IMR-90 (cell line): ENCODE results near the gene KANK3. TPM values are rescaled to one million over a fixed set of nuclear protein-coding genes. Genes with fewer than 3 reads are reported as not detected.

Experiments used
- ATAC-seq: fragments of 200-7000 bp; cut with Tn5 transposase; 2 replicates; pipeline ENCODE4 v1.9.1; 2020; ENCODE audit warnings: low read depth, mild to moderate bottlenecking, moderate library complexity
- BruUV-seq: library from RNA; stranded (reverse); fragments of 400-500 nt; replicated peaks from 2 replicates; lab custom pipeline; 2021; lab: Mats Ljungman, UMichigan
- CTCF ChIA-PET: fragments of 300-600 bp; formaldehyde crosslinking; extraction: SDS; loops from one replicate; lab custom pipeline; 2021; ENCODE audit warnings: antibody characterized with exemption; lab: Yijun Ruan, JAX
- POLR2A ChIA-PET: fragments of 300-600 bp; sonication (Branson Sonifier 250); formaldehyde crosslinking; loops from one replicate; lab custom pipeline; 2022; ENCODE audit warnings: antibody characterized with exemption; ENCODE audit not compliant: unreplicated experiment; lab: Charles Lee
- DNase-seq: peaks from one replicate; pipeline ENCODE4 v3.0.0; 2013
- H2AFZ ChIP-seq: replicated peaks from 2 replicates; pipeline ENCODE3; 2013; ENCODE audit warnings: low read length, mild to moderate bottlenecking; ENCODE audit not compliant: poor library complexity
- H2AK5ac ChIP-seq: 2 replicates; pipeline ENCODE4 v1.6.1; 2013; ENCODE audit warnings: low read depth, low read length, inconsistent platforms
- H2AK9ac ChIP-seq: replicated peaks from 2 replicates; pipeline ENCODE3; 2013; ENCODE audit warnings: mild to moderate bottlenecking, low read depth, low read length, moderate library complexity; ENCODE audit not compliant: poor library complexity
- H2BK120ac ChIP-seq: 2 replicates; pipeline ENCODE4 v1.6.1; 2013; ENCODE audit warnings: low read depth, low read length, inconsistent platforms
- H2BK15ac ChIP-seq: 3 replicates; pipeline ENCODE4 v1.6.1; 2013; ENCODE audit warnings: low read depth, low read length, inconsistent platforms
- H2BK20ac ChIP-seq: 2 replicates; pipeline ENCODE4 v1.6.1; 2013; ENCODE audit warnings: low read depth, mild to moderate bottlenecking, inconsistent platforms, low read length, moderate library complexity
- H2BK5ac ChIP-seq: 2 replicates; pipeline ENCODE4 v1.6.1; 2013; ENCODE audit warnings: mild to moderate bottlenecking, low read depth, low read length, inconsistent platforms; ENCODE audit not compliant: poor library complexity, severe bottlenecking
- H3K14ac ChIP-seq: replicated peaks from 2 replicates; pipeline ENCODE4 v1.6.1; 2013; ENCODE audit warnings: low read depth, low read length, inconsistent platforms
- H3K18ac ChIP-seq: 2 replicates; pipeline ENCODE4 v1.6.1; 2013; ENCODE audit warnings: low read depth, low read length, control low read depth
- H3K23ac ChIP-seq: 2 replicates; pipeline ENCODE4 v1.6.1; 2013; ENCODE audit warnings: low read depth, low read length, inconsistent platforms
- H3K27ac ChIP-seq: 2 replicates; pipeline ENCODE4 v1.5.1; 2013; ENCODE audit warnings: mild to moderate bottlenecking, control low read depth, low read length; ENCODE audit not compliant: insufficient read depth
- H3K27me3 ChIP-seq: 2 replicates; pipeline ENCODE4 v1.6.1; 2013; ENCODE audit warnings: low read length; ENCODE audit not compliant: control insufficient read depth, insufficient read depth
- H3K36me3 ChIP-seq: 2 replicates; pipeline ENCODE4 v1.6.1; 2013; ENCODE audit warnings: low read length, mixed read lengths; ENCODE audit not compliant: control insufficient read depth, insufficient read depth
- H3K4ac ChIP-seq: 2 replicates; pipeline ENCODE4 v1.6.1; 2013; ENCODE audit warnings: low read depth, low read length, inconsistent platforms
- H3K4me1 ChIP-seq: 2 replicates; pipeline ENCODE4 v1.6.1; 2013; ENCODE audit warnings: low read length, mixed read lengths; ENCODE audit not compliant: control insufficient read depth, insufficient read depth
- H3K4me2 ChIP-seq: 2 replicates; pipeline ENCODE4 v1.6.1; 2013; ENCODE audit warnings: low read depth, mild to moderate bottlenecking, control low read depth, low read length, moderate library complexity
- H3K4me3 ChIP-seq: 2 replicates; pipeline ENCODE4 v1.5.1; 2013; ENCODE audit warnings: low read depth, mild to moderate bottlenecking, control low read depth, low read length, moderate library complexity; ENCODE audit not compliant: insufficient read depth
- H3K56ac ChIP-seq: 2 replicates; pipeline ENCODE4 v1.6.1; 2013; ENCODE audit warnings: low read length, inconsistent platforms; ENCODE audit not compliant: insufficient read depth; ENCODE audit errors: extremely low read depth
- H3K79me1 ChIP-seq, 2 experiments: 2 replicates each; pipeline ENCODE4 v1.6.1; 2013; ENCODE audit warnings: low read length in 2 of 2, inconsistent platforms in 1 of 2, low read depth in 1 of 2
- H3K9ac ChIP-seq: 2 replicates; pipeline ENCODE4 v1.6.1; 2013; ENCODE audit warnings: low read depth, low read length, control low read depth
- H3K9me1 ChIP-seq: 2 replicates; pipeline ENCODE4 v1.6.1; 2013; ENCODE audit warnings: low read length, inconsistent platforms; ENCODE audit not compliant: insufficient read depth
- H3K9me3 ChIP-seq: 2 replicates; pipeline ENCODE4 v1.6.1; 2013; ENCODE audit warnings: low read length; ENCODE audit not compliant: control insufficient read depth, insufficient read depth
- H4K20me1 ChIP-seq: 2 replicates; pipeline ENCODE4 v1.6.1; 2013; ENCODE audit warnings: low read length, inconsistent platforms; ENCODE audit not compliant: insufficient read depth
- H4K5ac ChIP-seq: 2 replicates; pipeline ENCODE4 v1.6.1; 2013; ENCODE audit warnings: mild to moderate bottlenecking, low read depth, low read length, control low read depth
- H4K8ac ChIP-seq, 2 experiments: 2 replicates each; pipeline ENCODE4 v1.6.1; 2013; ENCODE audit warnings: low read depth in 2 of 2, low read length in 2 of 2, control low read depth in 1 of 2, inconsistent platforms in 1 of 2
- H4K91ac ChIP-seq: 2 replicates; pipeline ENCODE4 v1.6.1; 2013; ENCODE audit warnings: low read depth, low read length, inconsistent platforms; ENCODE audit not compliant: insufficient read depth
- BHLHE40 ChIP-seq: fragments of 150-350 bp; IDR thresholded peaks from 2 replicates; pipeline ENCODE4 v1.6.1; 2016; ENCODE audit warnings: mild to moderate bottlenecking, low read depth, low read length
- CEBPB ChIP-seq: IDR thresholded peaks from 2 replicates; pipeline ENCODE4 v1.6.1; 2012; ENCODE audit warnings: low read depth, low read length, improper control_type of control experiment
- CHD1 ChIP-seq: IDR thresholded peaks from 2 replicates; pipeline ENCODE4 v1.6.1; 2012; ENCODE audit warnings: low read depth, low read length, improper control_type of control experiment
- CTCF ChIP-seq: conservative IDR thresholded peaks from 2 replicates; pipeline ENCODE4 v1.5.1; 2012; ENCODE audit warnings: mild to moderate bottlenecking, low read depth, low read length, improper control_type of control experiment
- MAFK ChIP-seq: IDR thresholded peaks from 2 replicates; pipeline ENCODE4 v1.6.1; 2012; ENCODE audit warnings: low read depth, low read length, improper control_type of control experiment
- MAZ ChIP-seq: IDR thresholded peaks from 2 replicates; pipeline ENCODE4 v1.6.1; 2012; ENCODE audit warnings: low read depth, mild to moderate bottlenecking, low read length, improper control_type of control experiment, moderate library complexity, borderline replicate concordance
- MXI1 ChIP-seq: IDR thresholded peaks from 2 replicates; pipeline ENCODE4 v1.6.1; 2012; ENCODE audit warnings: low read depth, mild to moderate bottlenecking, low read length, moderate library complexity, borderline replicate concordance
- NFE2L2 ChIP-seq: fragments of 150-350 bp; IDR thresholded peaks from 2 replicates; pipeline ENCODE4 v1.6.1; 2016; ENCODE audit warnings: low read depth, mild to moderate bottlenecking, low read length
- POLR2A ChIP-seq: IDR thresholded peaks from 2 replicates; pipeline ENCODE4 v1.6.1; 2012; ENCODE audit warnings: mild to moderate bottlenecking, low read depth, low read length
- RAD21 ChIP-seq: IDR thresholded peaks from 2 replicates; pipeline ENCODE4 v1.6.1; 2012; ENCODE audit warnings: low read length, improper control_type of control experiment
- RCOR1 ChIP-seq: IDR thresholded peaks from 2 replicates; pipeline ENCODE4 v1.6.1; 2012; ENCODE audit warnings: mild to moderate bottlenecking, low read length, improper control_type of control experiment; ENCODE audit not compliant: insufficient replicate concordance
- RFX5 ChIP-seq: IDR thresholded peaks from 2 replicates; pipeline ENCODE4 v1.8.0; 2012; ENCODE audit warnings: low read depth, mild to moderate bottlenecking, low read length, moderate library complexity
- WGBS, 2 experiments: methylation state at CpG; one replicate each; pipeline versions ENCODE4 v1.1.5 to v1.1.7; 2013; ENCODE audit warnings: missing lambda C conversion rate in 2 of 2; ENCODE audit not compliant: insufficient read length in 1 of 2; ENCODE audit errors: extremely low coverage in 2 of 2; 5-methylcytosine and 5-hydroxymethylcytosine counted together
- dilution Hi-C: fragments of 300-500 bp; cut with HindIII; formaldehyde crosslinking; loops from one replicate; pipeline ENCODE4 v1.14.3; 2018; ENCODE audit warnings: low sequenced_read_pairs; ENCODE audit not compliant: unreplicated experiment
- in situ Hi-C: fragments of 300-500 bp; cut with MboI; formaldehyde crosslinking; loops from 3 replicates; pipeline ENCODE4 v1.14.3; 2019; ENCODE audit warnings: low sequenced_read_pairs, inconsistent platforms, mixed read lengths
- intact Hi-C: fragments of 100-400 bp; cut with micrococcal nuclease; formaldehyde crosslinking; loops from 2 replicates; pipeline ENCODE4 v1.10.0; 2022
- polyA plus RNA-seq, 3 experiments: library from polyadenylated mRNA; depleted of rRNA; stranded (reverse); fragments of >200 nt; gene quantifications; 2 replicates each; pipeline ENCODE4 v1.2.3, GENCODE V29; 2012; ENCODE audit warnings: low replicate concordance in 1 of 3
- total RNA-seq: library from RNA; depleted of rRNA; stranded (reverse); fragments of >200 nt; gene quantifications from 2 replicates; pipeline ENCODE4 v1.2.3, GENCODE V29; 2012
- TF ChIP-seq, protein P1 (sequence below): fragments of 150-350 bp; IDR thresholded peaks from 2 replicates; pipeline ENCODE4 v1.6.1; 2016; ENCODE audit warnings: low read depth, mild to moderate bottlenecking, low read length, moderate library complexity, borderline replicate concordance
- TF ChIP-seq, protein P2 (sequence below): fragments of 150-350 bp; IDR thresholded peaks from 2 replicates; pipeline ENCODE4 v1.6.1; 2017; ENCODE audit warnings: mild to moderate bottlenecking, antibody characterized with exemption, low read length, low read depth

The KANK3 gene
- total and polyA plus RNA-seq, 2 of the 4 experiments (the other 2 are of a cell fraction), result 0.07 TPM; not detected in 1

GRCh38 chr19:8352134-8352827, 9.2 kb upstream of the KANK3 start:
- H3K4ac ChIP-seq, result no peak overlapping the region
- H3K36me3 ChIP-seq, result no peaks in the 10 kb centered on the region
- BruUV-seq, result no TSS peak
- peaks cover 3% of the 10 kb centered on the region for H3K9me3 ChIP-seq
- ChIA-PET POLR2A (no interaction called here), CTCF (interaction anchor here (1.1 kb wide), 1 partner anchor 230 kb away, joined by 3 read pairs; no protein-coding TSS in a partner anchor)
- H2AK5ac ChIP-seq, result no peak overlapping the region
- no peak overlapping the region for H4K5ac ChIP-seq
- H4K20me1 ChIP-seq, result peaks cover 6% of the 10 kb centered on the region; the same call in 1 of the 2 replicates
- H3K4me1 ChIP-seq, result no peaks in the 10 kb centered on the region
- in situ Hi-C loops, result loop anchor here (5.0 kb wide), 1 partner anchor 155 kb away; no protein-coding TSS in a partner anchor
- no peak overlapping the region for H3K23ac ChIP-seq
- no peaks in the 10 kb centered on the region for H3K27me3 ChIP-seq
- H2AFZ ChIP-seq, result peak overlapping the region; percentile 71
- H4K91ac ChIP-seq, result peak overlapping the region; percentile 3; the same call in 1 of the 2 replicates
- H2BK15ac ChIP-seq, result no peak overlapping the region
- no peak overlapping the region for H2BK5ac ChIP-seq
- WGBS, 2 experiments, result 50% methylated on average over 1 of the region's 10 CpGs; no CpG with 5 or more reads in 1 of the 2 experiments
- H2BK120ac ChIP-seq, result no peak overlapping the region
- no peaks in the 10 kb centered on the region; a peak in 1 of 4 replicates for H3K79me1 ChIP-seq
- dilution Hi-C loops, result no loop called here
- no peak overlapping the region; the same call in 1 of the 2 replicates for H3K56ac ChIP-seq
- H2AK9ac ChIP-seq, result no peak overlapping the region
- DNase-seq (peak; percentile 34), ATAC-seq (peak; percentile 10)
- H4K8ac ChIP-seq, result peak overlapping the region in 1 of 2 experiments; percentile 47; a peak in 1 of 4 replicates
- H3K18ac ChIP-seq, result no peak overlapping the region
- H3K9ac ChIP-seq, result peak overlapping the region; percentile 11; the same call in 1 of the 2 replicates
- 0 out of 2 replicates have a peak, but pooled peaks cover 5% of the 10 kb centered on the region for H3K9me1 ChIP-seq
- H3K4me3 ChIP-seq, result peak overlapping the region; percentile 2; the same call in 1 of the 2 replicates
- intact Hi-C loops, result no loop called here
- H2BK20ac ChIP-seq, result no peak overlapping the region
- H3K27ac ChIP-seq, result no peak overlapping the region
- H3K4me2 ChIP-seq, result peak overlapping the region; percentile 79
- no peak overlapping the region for H3K14ac ChIP-seq
- TF ChIP-seq CEBPB, result no peak
- TF ChIP-seq RFX5, result no peak
- no peak for TF ChIP-seq NFE2L2
- TF ChIP-seq MAFK, result no peak
- TF ChIP-seq, protein P1, sequence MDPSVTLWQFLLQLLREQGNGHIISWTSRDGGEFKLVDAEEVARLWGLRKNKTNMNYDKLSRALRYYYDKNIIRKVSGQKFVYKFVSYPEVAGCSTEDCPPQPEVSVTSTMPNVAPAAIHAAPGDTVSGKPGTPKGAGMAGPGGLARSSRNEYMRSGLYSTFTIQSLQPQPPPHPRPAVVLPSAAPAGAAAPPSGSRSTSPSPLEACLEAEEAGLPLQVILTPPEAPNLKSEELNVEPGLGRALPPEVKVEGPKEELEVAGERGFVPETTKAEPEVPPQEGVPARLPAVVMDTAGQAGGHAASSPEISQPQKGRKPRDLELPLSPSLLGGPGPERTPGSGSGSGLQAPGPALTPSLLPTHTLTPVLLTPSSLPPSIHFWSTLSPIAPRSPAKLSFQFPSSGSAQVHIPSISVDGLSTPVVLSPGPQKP, result no peak
- TF ChIP-seq RAD21, result no peak
- no peak for TF ChIP-seq RCOR1
- no peak for TF ChIP-seq BHLHE40
- TF ChIP-seq MAZ, result no peak
- TF ChIP-seq, protein P2, sequence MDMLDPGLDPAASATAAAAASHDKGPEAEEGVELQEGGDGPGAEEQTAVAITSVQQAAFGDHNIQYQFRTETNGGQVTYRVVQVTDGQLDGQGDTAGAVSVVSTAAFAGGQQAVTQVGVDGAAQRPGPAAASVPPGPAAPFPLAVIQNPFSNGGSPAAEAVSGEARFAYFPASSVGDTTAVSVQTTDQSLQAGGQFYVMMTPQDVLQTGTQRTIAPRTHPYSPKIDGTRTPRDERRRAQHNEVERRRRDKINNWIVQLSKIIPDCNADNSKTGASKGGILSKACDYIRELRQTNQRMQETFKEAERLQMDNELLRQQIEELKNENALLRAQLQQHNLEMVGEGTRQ, result no peak
- TF ChIP-seq CTCF, result no peak
- no peak for TF ChIP-seq POLR2A
- TF ChIP-seq CHD1, result no peak
- no peak for TF ChIP-seq MXI1
